IPS DF 4.7 (cell line): ENCODE results near the gene PTPN4.

Experiments used
- DNase-seq: peaks from one replicate; pipeline ENCODE4 v3.0.0-alpha.2; 2013; ENCODE audit warnings: low spot score; ENCODE audit errors: extremely low read depth

Gene PTPN4

DNA sequence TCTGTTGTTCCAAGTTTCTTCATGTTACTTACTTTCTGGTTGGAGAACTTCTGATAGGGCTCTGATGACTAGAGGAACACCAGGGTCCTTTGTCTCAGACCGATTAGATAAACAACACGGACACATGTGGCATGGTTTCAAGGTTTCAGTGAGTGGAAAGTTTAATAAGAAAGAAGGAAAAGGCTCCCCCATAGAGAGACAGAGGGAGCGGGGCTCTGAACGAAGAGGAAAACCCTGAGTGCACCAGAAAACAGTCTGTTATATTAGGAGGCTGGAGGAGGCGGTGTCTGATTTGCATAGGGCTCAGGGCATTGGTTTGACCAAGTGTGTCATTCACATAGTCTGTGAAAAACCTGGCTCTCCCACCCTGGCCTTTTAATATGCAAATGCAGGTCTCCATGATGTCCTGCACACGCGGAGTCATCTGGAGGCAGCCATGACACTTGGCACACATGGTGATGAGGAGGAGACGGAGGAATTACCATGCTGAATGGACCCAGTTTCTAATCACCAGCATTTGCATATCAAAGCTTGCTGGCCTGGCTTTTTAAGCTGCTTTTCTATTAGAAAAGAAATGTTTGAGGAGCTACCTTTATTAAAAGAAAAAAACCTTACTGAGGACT, 94.2 kb downstream of the PTPN4 start:
- DNase-seq: peak; percentile 11

DNA sequence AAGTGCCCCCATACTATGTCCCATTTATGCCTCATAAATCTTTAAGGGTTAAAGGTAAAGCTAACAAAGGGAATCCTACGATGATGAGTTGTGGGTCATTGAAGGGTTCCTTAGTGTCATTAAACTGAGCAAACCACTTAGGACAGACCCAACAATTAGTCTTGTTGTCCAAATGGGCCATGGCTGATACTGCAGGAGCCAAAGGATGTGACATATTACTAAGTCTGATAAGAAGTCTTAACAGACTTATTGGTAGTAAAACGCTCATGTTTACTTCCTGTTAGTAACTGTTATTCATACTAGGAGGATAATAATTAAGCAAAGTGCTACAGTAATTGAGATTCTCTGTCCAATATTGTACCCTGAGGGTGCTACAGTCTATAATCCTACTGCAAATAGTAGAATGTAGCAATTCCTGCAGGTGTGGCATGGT, 96.8 kb downstream of the PTPN4 start:
- no peak for DNase-seq

DNA sequence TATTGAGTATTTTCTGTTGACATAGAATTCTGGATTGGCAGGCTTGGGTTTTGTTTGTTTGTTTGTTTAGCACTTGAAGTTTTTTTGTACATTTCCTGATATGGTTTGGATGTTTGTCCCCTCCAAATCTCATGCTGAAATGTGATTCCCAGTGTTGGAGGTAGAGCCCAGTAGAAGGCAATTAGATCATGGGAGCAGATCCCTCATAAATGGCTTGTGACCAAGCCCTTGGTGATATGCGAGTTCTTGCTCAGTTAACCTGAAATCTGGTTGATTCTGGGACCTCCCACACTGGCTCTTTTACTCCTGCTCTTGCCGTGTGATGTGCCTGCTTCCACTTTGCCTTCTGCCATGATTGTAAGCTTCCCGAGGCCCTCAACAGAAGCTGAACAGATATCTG, 98.0 kb downstream of the PTPN4 start:
- no peak for DNase-seq

DNA sequence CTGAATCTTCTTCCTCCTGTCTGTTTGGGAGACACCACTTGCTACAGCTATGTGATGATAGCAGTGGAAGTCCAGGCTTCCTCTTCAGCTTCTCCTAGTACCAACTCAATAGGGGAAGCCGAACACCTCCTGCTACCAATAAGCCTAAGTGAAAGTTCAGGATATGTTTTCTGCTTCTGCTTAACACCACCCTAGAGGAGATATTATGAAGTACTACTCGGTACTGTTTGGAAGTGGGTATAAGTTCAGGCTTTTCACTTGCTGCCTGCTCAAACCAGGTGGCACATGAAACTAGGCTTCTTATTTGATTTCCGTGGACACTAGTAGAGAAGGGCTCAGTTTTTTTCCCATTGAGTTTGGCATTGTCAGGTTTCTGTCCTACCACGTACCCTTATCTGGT, 99.8 kb downstream of the PTPN4 start:
- no peak for DNase-seq

DNA sequence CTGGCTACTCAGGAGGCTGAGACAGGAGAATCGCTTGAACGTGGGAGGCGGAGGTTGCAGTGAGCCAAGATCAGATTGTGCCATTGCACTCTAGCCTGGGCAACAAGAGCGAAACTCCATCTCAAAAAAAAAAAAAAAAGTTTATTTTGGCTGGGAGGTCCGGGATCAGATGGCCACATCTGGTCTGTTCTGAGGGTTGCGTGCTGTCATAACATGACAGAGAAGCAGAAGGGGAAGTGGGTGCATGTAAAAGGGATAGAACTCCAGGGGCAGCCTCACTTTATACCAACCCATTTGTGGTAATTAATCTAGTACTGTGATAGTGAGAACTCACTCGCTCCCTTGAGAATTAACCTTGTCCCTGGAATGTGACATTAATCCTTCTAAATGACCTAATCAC, 101.2 kb downstream of the PTPN4 start:
- DNase-seq: no peak

DNA sequence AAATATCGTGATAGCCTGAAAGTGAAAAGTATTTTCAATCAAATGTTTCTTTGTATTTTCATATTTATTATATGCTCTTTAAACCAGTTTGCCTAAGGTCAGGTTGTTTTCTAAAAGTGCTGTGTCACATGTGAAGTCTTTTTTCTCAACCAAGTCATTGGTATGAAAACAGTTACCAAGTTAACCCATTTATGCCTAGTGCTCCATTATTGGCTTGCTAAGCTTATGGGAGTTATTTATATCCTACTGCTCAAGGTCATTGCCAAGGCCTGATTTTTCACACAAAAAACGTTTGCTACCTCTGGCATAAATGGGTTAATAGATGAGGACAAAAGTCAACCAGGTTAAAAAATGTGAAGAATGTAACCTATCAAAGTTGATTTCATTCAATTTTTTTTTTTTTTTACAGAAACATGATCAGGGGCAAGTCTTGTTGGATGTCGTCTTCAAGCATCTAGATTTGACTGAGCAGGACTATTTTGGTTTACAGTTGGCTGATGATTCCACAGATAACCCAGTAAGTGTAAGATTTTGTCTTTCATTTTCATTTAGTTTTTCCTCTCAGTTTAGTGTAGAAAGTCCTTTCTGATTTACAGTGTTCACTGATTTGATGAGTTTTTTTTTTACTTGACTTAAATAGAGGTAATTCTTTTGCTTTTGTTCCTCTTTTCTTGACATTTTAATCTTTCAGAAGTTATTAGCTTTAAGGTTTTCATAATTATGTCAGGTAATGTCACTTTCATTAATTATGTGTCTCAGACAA, 102.6 kb downstream of the PTPN4 start:
- DNase-seq: no peak

DNA sequence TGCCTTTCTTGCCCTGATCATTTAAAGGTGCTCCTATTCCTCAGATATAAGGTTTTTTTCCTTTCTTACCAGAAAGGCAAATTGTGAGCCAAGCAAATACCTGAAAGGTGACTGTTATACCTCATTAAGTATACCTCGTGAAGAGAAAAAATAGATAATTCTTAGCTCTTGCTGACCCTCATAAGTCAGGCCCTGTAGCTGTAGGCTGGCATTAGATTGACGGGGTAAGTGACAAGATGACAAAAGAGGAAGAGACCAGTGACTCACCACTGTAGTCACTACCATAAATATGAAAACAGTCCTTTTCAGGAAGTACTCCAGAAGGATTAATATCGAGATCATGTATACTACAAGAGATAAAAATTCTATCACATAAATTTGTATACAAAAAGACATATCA, 104.6 kb downstream of the PTPN4 start:
- no peak for DNase-seq

DNA sequence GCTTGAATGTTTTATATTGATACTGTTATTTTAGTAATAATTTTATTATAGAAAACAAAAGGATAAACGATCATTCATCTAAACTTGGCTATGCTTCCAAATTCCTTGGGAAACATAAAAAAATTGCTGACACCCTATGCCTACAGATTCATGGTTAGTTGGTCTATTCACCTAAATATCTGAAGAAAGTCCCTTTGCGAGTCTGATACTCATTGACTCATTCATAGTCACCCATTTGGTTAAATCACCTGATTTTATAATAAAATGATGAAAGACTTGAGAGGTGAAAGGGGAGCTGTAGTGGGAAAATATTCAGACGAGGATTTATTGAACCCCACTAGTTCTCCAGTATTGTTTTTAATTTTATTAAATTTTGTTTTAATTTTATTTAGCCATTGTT, 112.0 kb downstream of the PTPN4 start:
- DNase-seq: no peak

DNA sequence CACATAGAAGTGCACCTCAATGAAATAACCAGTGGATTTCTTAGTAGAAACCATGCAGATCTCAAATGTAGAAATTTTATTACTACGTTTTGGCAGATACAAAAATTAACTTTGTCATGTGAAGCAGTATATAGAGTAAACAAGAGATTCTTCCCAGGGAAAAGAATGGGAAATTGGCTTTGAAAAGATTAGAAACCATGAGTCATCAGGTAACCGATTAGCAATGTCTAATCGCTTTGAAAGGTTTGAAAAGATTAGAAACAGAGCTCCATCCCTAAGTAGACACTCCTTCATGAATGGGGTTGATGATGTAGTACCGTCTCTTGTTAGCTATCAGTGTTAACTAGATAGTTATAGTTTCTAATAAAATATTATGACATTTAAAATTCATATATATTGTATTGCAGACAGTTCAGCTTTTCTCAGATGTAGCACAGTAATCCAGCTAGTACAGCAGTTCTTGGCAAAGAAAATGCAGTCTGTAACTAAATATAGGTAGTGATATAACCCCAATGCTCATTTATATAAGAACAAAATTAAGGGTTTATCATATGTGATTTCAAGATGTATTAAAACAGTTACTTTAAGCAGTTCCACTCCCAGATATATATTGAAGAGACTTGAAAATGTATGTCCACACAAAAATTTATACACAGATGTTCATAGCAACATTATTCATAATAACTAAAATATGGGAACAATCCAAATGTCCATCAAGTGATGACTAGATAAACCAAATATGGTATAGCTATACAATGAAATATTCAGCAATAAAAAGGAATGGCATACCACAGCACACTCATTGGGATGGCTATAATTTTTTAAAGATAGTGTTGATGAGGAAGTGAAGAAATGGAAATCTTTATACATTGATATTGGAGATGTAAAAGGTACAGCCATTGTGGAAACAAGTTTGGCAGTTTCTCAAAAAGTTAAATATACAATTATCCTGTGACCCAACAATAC, 113.9 kb downstream of the PTPN4 start:
- DNase-seq: no peak

DNA sequence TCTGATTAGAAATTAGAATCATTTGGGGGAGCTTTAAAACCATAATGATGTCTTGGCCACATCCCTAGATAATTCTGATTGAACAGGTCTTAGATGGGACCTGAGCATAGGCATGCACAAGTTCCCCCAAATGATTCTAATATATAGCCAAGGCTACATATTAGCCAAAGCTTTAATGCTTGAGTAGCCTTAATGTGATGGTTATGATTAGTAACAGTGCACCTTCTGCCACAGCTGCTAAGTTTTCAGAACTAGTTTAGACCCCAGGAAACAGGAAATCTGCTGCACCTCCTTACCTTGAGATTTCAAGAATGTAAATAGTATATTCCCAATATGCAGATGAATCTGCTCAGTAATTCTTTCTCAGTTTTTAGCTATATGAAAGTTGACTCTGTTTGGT, 119.8 kb downstream of the PTPN4 start:
- no peak for DNase-seq

DNA sequence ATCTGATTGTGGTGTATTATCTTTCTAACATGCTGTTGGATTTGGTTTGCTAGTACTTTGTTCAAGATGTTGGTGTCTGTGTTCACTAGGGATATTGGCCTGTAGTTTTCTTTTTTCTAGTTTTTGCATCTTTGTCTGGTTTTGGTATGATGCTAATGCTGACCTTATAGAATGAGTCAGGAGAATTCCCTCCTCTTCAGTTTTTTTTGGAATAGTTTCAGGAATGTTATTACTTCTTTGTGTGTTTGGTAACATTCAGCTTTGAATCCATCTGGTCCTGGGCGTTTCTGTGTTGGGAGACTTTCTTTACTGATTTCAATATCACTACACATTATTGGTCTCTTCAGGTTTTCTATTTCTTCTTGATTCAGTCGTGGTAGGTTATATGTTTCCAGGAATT, 129.0 kb downstream of the PTPN4 start:
- DNase-seq: no peak

DNA sequence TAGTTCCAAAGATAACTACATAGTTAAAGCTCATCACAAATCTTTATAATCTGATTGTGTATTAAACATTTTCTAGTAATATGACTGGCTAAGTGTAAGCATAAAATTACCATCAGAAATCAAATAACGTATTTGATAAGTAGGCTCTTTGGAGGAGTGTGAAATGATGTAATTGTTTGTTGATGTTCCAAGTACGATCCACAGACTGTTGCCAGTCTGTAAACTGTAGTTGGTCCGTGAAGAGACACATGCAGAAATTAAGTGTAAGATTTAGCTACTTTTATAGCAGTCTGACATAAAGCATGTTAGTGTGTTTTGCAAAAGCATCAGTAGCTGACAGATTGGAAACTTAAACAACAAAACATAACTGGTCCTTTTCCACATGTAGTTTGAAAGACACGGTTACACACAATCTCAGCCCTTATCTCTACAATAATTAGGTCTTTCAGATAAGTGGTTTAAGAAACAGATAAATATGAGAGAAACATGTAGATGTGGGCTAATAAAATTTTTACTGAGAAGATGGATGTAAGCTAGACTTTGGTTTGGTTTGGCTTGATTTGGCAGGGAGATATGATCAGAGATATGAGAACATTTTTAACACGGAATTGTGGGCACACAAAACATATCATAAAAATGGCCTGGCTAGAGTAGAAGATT, 138.1 kb downstream of the PTPN4 start:
- DNase-seq: no peak

DNA sequence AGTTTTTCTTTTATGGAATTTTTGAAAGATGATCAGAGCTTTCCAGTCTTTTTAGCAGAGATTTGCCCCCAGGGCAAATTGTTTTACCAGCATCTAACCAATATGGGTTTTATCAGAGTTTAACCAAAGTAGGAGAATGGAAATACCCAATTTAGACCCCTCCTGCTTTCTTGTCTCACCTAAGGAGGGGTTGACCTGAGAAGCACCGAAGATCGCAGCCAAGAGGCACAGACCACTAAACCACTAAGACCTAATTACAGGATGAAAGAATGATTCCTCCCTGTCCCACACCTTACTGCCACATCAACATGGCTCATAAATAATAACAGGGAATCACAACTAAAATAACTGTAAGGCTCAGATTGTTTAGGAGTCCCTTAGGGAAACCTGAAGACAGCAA, 141.3 kb downstream of the PTPN4 start:
- no peak for DNase-seq

DNA sequence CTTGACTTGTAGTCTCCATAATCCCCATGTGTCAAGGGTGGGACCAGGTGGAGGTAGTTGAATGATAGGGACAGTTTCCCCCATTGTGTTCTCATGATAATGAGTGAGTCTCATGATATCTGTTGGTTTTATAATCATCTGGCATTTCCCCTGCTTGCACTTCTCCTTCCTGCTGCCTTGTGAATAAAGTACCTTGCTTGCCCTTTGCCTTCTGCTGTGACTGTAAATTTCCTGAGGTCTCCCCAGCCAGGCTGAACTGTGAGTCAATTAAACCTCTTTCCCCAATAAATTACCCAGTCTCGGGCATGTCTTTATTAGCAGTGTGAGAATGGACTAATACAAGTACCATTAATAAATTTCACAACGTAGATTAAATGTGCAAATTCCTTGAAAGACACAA, 150.8 kb downstream of the PTPN4 start:
- no peak for DNase-seq

DNA sequence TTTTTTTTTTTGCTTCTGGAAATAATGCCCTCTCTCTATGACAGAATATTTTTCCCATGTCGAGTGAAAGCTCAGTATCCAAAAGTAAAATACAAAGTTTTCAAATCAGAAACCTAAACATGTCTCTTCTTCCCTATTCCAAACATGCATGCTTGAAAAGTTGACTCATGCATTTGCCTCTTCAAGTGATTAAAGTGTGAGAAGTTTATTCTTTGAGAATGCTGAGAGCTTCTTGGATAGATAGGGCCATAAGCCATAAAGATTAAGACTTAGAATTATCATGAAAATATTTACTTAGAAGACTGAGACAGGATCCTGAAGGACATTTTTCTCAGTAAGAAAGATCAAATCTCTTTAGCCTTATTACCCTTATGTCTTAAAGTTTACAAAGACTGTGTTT, 154.5 kb downstream of the PTPN4 start:
- DNase-seq: no peak

DNA sequence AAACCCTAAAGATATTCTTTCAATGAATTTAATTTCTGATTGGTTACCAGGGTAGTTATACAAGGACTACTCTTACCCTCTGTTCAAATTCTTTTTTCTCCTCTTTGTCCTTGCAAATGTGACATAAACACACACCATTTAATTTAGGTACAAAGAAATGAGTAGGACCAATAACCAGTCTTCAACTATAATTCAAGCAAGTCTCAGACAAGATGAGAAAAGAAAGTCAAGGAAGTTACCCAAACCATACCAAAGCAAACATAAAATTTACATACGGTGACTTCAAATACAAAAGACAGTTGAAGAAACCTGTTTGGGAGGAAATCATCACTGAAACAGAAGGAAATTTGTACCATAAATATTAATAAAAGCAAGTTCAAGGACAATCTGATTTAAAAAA, 162.1 kb downstream of the PTPN4 start:
- DNase-seq: no peak

DNA sequence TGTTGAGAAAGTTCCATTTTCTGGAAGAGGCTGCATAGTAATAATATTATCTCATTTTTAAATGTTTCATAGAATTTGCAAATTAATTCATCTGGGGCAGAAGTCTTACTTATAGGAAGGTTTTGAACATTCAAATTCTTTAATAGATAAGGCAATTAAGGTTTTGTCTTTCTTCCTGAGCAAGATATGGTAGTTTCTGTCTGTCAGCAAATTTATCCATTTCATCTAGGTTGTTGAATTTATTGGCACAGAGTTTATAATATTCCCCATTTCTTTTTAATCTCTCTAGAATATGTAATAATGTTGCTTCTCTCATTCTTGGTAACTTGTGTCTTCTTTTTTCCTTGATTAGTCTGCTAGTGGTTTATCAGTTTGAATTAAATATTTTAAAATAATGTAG, 163.0 kb downstream of the PTPN4 start:
- no peak for DNase-seq

DNA sequence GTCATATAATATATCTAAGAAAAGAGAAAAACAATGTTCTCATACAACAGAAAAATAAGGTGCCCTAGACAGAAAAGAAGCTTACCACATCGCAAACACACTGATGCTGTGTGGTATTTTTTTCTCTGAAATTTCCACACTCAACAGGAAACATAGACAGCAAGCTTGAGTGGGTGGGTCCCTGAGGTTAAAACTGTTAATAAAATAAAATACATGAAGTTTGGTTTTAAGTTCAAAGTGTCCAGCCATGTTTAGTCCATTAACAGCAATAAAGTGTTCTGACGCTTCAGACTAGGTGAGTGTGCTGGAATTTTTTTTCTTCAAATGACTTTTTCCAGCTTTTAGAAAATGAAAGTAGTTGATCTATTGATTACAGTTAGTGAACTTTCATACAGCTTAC, 169.8 kb downstream of the PTPN4 start:
- DNase-seq: no peak

DNA sequence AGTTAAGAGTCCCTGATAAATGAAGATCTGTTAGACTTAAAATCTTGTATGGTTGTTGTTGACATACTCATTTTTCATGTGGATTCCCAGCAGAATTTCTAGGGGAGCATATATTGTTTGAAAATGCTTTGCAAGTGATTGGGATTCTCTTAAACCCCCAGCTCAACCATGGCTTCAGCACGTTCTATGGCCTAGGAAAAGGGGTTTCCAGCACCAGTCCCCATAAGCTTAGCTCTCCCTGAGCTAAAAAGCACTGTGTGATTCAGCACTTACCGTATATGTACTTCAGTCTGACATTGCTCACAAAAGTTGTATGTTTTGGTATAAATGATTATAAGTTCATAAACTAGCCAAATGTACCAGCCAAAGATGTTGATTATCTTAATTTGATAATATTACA, 173.1 kb downstream of the PTPN4 start:
- DNase-seq: no peak

DNA sequence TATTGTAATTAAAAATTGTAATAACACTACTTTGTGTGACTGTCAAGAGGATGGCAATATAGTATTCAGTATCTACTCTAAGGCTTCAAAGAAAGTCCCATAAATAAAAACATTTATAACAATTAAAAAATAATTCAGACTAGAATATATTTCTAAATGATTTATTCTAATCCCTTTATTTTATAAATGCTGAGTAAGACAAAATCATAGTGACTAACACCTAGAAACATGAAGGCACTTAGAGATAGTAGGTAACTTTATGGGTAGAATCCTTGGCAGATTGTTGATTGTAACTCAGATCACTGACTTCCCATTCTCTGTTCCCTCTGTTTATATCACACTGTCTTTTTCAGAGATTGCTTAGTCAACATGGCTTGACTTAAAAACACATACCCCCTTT, 174.6 kb downstream of the PTPN4 start:
- DNase-seq: no peak

DNA sequence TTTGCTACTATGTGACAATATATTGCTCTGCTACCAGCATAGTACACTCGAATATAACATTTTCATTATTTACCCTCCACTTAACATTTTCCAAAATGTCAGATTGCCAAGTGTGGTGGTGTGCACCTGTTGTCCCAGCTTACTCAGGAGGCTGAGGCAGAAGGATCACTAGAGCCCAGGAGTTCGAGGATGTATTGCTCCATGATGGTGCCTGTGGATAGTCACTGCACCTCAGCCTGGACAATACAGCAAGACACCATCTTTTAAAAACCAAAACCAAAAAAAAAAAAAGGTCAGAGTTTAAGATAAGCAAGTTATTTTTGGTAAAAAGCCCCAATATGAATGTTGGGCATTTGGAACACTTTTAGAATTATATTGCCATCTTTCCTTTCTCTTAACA, 178.0 kb downstream of the PTPN4 start:
- no peak for DNase-seq

DNA sequence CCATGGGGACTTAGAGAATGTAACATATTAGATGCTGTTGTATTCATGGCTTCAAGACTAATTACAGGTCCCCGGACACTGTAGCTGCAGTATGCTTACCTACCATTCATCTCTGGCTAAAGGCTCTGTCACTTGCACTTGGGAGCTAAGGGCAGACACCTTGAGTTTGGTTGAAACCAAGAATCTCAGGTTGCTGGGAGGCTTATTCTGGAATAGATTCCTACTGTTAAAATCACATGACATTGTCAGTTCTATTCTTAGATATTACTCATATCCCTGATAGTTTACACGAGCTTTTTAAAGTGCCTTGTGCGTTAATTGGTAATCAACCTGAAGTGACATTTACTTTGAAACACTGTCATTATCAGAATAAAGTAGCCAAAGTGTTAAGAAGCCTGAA, 180.2 kb downstream of the PTPN4 start:
- no peak for DNase-seq
